Naive B cell (primary cell): ENCODE results near the gene DSCAML1. TPM values are rescaled to one million over a fixed set of nuclear protein-coding genes. Genes with fewer than 3 reads are reported as not detected.

Experiments
- ATAC-seq, 2 donors: fragments of 150-1000 bp; cut with Tn5 transposase; 2 replicates each; pipeline ENCODE4 v1.10.0; 2021; ENCODE audit warnings: low read depth in 2 of 2, mild to moderate bottlenecking in 2 of 2, moderate library complexity in 2 of 2
- DNase-seq: peaks from one replicate; pipeline ENCODE4 v3.0.0; 2022
- H3K27ac Mint-ChIP-seq, 6 donors: one replicate each; pipeline ENCODE4 v1.8.0; 2020 to 2022; ENCODE audit warnings: mild to moderate bottlenecking in 6 of 6, mixed read lengths in 6 of 6, moderate library complexity in 5 of 6, inconsistent platforms in 2 of 6
- H3K27me3 Mint-ChIP-seq, 3 donors: one replicate each; pipeline ENCODE4 v1.8.0; 2021 to 2022; ENCODE audit warnings: mixed read lengths in 3 of 3, mild to moderate bottlenecking in 1 of 3
- H3K36me3 Mint-ChIP-seq, 2 donors: one replicate each; pipeline ENCODE4 v1.8.0; 2020 to 2022; ENCODE audit warnings: mixed read lengths in 2 of 2, inconsistent platforms in 1 of 2, mild to moderate bottlenecking in 1 of 2
- H3K4me1 Mint-ChIP-seq, 3 donors: one replicate each; pipeline ENCODE4 v1.8.0; 2020 to 2022; ENCODE audit warnings: mixed read lengths in 3 of 3, inconsistent platforms in 1 of 3, mild to moderate bottlenecking in 1 of 3, moderate library complexity in 1 of 3
- H3K4me3 Mint-ChIP-seq, 8 donors: one replicate each; pipeline ENCODE4 v1.8.0; 2020 to 2022; ENCODE audit warnings: mild to moderate bottlenecking in 8 of 8, mixed read lengths in 8 of 8, moderate library complexity in 8 of 8, inconsistent platforms in 2 of 8
- H3K9me3 Mint-ChIP-seq, 7 donors: one replicate each; pipeline ENCODE4 v1.8.0; 2020 to 2022; ENCODE audit warnings: mixed read lengths in 7 of 7, mild to moderate bottlenecking in 5 of 7, inconsistent platforms in 2 of 7, moderate library complexity in 1 of 7
- polyA plus RNA-seq, 6 donors: library from polyadenylated mRNA; unstranded; fragments of 300-500 nt; fragmentation: Illumina TruSeq; gene quantifications; one replicate each; pipeline ENCODE4 v1.2.3, GENCODE V29; 2021; ENCODE audit warnings: low read depth in 6 of 6

DSCAML1 gene
- polyA plus RNA-seq, 6 donors from 2014 or later, result 0.03 to 0.25 (median 0.11) TPM; not detected in 3

DNA sequence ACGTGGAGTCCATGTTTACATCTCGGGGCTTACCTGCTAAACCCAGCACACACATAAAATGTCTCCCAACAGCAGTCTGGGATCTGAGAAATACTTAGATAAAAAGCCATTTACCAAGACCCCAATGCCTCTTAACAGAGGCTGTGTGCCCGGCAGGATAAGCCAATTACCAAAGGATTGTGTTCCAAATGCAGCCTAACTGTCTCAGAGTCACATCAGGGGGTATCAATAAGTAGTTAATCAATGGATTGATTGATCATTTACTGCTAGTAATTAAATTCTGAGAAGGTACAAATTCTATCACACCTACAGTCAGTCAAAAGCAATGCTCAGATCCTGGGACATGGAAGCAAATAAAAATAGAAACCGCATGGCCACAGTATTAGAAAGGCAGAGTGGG, 125.6 kb downstream of the DSCAML1 start:
- Mint-ChIP-seq H3K27me3 (peaks cover 14 to 37% (median 18%) of the 10 kb centered on the region in 3 donors), H3K4me3 (no peak overlapping the region), H3K4me1 (no peaks in the 10 kb centered on the region), H3K36me3 (no peaks in the 10 kb centered on the region), H3K9me3 (peaks cover 0 to 4% (median 0%) of the 10 kb centered on the region in 7 donors), H3K27ac (no peak overlapping the region)
- ATAC-seq, result no peak
- DNase-seq, result no peak

DNA sequence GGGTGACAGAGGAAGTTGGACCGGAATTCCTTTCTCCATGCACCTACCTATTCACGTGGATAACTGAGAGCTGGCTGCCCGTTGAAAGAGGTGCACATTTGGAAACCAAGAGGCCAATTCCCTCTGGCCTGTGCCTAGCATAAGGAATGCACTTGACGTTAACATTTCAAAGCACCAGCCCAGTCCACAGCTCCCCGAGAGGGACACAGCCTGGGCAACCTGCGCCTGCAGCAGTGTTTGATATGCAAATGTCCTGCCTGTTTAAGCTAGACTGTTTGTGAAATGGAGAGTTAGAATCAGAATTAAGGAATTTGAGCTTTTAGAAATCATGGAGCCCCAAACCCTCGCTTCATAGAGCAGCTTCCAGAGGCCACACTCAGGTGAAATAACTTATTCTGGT, 126.1 kb downstream of the DSCAML1 start:
- Mint-ChIP-seq H3K27ac (no peak overlapping the region), H3K36me3 (no peaks in the 10 kb centered on the region), H3K4me1 (no peaks in the 10 kb centered on the region), H3K4me3 (peak overlapping the region in 1 of 8 donors; percentile 10), H3K9me3 (peaks cover 0 to 4% (median 0%) of the 10 kb centered on the region in 7 donors), H3K27me3 (peaks cover 18 to 40% (median 18%) of the 10 kb centered on the region in 3 donors)
- DNase-seq, result no peak
- no peak for ATAC-seq

GRCh38 chr11:117670443-117670842, 126.6 kb downstream of the DSCAML1 start:
- no peaks in the 10 kb centered on the region for H3K4me1 Mint-ChIP-seq
- peaks cover 18 to 45% (median 20%) of the 10 kb centered on the region in 3 donors for H3K27me3 Mint-ChIP-seq
- ATAC-seq (no peak), DNase-seq (no peak)
- no peak overlapping the region for H3K4me3 Mint-ChIP-seq
- no peak overlapping the region for H3K27ac Mint-ChIP-seq
- peaks cover 0 to 4% (median 0%) of the 10 kb centered on the region in 7 donors for H3K9me3 Mint-ChIP-seq
- no peaks in the 10 kb centered on the region for H3K36me3 Mint-ChIP-seq

DNA sequence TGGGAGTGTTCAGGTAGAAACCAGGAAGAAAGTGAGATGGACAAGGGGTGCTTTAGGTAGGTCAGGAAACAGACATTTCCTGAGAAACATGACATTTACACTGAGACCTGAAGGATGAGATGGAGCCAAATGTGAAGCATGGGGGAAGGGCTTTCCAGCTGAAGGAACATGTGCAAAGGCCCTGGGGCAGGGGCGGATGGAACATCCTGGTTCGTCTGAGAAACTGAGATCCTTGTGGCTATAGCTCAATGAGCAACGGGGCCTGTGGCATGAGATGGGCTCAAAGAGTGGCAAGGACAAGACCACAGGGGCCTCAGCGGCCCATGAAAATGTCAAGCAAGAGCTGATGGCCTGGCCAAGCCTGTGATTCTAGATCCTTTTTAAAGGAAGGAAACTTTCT, 127.4 kb downstream of the DSCAML1 start:
- no peak for ATAC-seq
- H3K27ac Mint-ChIP-seq, result no peak overlapping the region
- no peaks in the 10 kb centered on the region for H3K4me1 Mint-ChIP-seq
- peaks cover 0 to 4% (median 0%) of the 10 kb centered on the region in 7 donors for H3K9me3 Mint-ChIP-seq
- no peaks in the 10 kb centered on the region for H3K36me3 Mint-ChIP-seq
- no peak for DNase-seq
- peaks cover 18 to 45% (median 26%) of the 10 kb centered on the region in 3 donors for H3K27me3 Mint-ChIP-seq
- peak overlapping the region in 1 of 8 donors; percentile 24 for H3K4me3 Mint-ChIP-seq

DNA sequence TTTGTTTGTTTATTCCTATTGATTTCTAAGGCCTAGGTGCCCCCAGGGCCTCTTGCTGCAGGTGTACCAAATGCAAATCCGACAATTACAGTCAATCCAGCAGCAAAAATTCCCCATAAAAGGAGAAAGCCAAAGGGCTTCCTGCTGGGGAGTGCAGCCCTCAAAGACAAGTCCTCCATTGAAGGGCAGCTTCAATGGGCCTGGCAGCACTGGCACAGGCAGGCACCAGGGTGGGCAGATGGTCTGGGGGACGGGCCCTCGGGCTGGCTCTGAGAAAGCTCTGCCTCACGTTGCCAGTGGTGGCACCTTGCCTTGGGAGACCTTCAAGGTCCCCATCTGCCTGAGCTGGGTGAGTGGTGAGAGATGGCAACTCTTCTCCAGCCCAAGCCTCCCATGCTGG, 128.0 kb downstream of the DSCAML1 start:
- DNase-seq (no peak), ATAC-seq (no peak)
- H3K36me3 Mint-ChIP-seq, result no peaks in the 10 kb centered on the region
- no peaks in the 10 kb centered on the region for H3K4me1 Mint-ChIP-seq
- H3K27ac Mint-ChIP-seq, result no peak overlapping the region
- H3K27me3 Mint-ChIP-seq, result peaks cover 17 to 42% (median 29%) of the 10 kb centered on the region in 3 donors
- no peak overlapping the region for H3K4me3 Mint-ChIP-seq
- H3K9me3 Mint-ChIP-seq, result peaks cover 0 to 4% (median 0%) of the 10 kb centered on the region in 7 donors

DNA sequence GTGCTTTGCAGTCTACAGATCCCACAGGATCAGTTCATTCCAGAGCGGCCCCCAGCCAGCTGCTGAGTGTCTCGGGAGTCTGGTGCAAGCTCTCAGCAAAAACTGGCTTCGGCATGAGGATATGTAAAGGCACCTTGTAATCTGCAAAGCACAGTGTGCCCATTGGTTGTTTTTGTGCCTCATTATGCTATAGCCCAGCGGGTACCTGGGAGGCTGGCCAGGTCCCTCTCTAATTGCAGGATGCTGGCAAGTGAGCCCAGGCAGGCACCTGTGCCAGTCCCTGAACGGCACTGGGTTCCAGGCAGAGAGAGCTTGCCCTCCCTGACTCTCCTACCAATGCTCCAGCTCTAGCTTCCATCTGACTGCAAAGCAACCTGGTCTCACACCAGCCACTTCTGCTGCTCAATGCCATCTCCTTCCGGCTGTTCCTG, 128.7 kb downstream of the DSCAML1 start:
- H3K36me3 Mint-ChIP-seq, result no peaks in the 10 kb centered on the region
- peaks cover 18 to 46% (median 36%) of the 10 kb centered on the region in 3 donors for H3K27me3 Mint-ChIP-seq
- H3K4me1 Mint-ChIP-seq, result no peaks in the 10 kb centered on the region
- no peak overlapping the region for H3K4me3 Mint-ChIP-seq
- ATAC-seq (no peak), DNase-seq (no peak)
- H3K9me3 Mint-ChIP-seq, result peaks cover 0 to 4% (median 1%) of the 10 kb centered on the region in 7 donors
- H3K27ac Mint-ChIP-seq, result no peak overlapping the region

DNA sequence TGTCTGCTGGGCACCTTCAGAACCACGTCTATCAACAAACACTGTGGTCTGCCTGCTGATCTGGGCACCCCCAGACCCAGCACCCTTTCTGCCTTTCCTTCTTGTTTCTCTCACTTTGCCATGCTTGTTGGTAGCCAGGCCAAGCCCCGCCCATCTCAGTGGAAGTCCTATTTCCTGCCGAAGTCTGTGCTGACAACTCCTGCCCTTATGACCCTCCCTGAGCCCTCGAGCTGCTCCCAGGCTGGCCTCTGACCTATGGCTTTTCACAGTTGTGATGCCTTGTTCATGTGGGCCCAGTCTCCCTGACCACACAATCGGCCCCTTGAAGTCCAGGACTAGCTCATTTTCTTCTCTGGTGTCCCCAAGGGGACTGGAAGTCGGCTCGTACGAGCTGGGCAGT, 132.1 kb downstream of the DSCAML1 start:
- Mint-ChIP-seq H3K9me3 (peaks cover 0 to 4% (median 1%) of the 10 kb centered on the region in 7 donors), H3K27me3 (peaks cover 12 to 51% (median 41%) of the 10 kb centered on the region in 3 donors), H3K4me3 (no peak overlapping the region), H3K27ac (no peak overlapping the region), H3K36me3 (no peaks in the 10 kb centered on the region), H3K4me1 (peaks cover 0 to 3% (median 0%) of the 10 kb centered on the region in 3 donors)
- DNase-seq (no peak), ATAC-seq (no peak)

- H3K4me3 Mint-ChIP-seq, result no peak overlapping the region
- H3K27me3 Mint-ChIP-seq, result peaks cover 12 to 42% (median 34%) of the 10 kb centered on the region in 3 donors
- no peak overlapping the region for H3K27ac Mint-ChIP-seq
- H3K36me3 Mint-ChIP-seq, result no peaks in the 10 kb centered on the region
- H3K9me3 Mint-ChIP-seq, result peaks cover 0 to 2% (median 0%) of the 10 kb centered on the region in 7 donors
- no peak for ATAC-seq
- DNase-seq, result no peak
- H3K4me1 Mint-ChIP-seq, result peaks cover 0 to 3% (median 0%) of the 10 kb centered on the region in 3 donors
These were observed 133.2 kb downstream of the DSCAML1 start for GRCh38 chr11:117663821-117664220.

- H3K4me1 Mint-ChIP-seq, result peaks cover 0 to 3% (median 0%) of the 10 kb centered on the region in 3 donors
- H3K9me3 Mint-ChIP-seq, result peaks cover 0 to 2% (median 0%) of the 10 kb centered on the region in 7 donors
- peak overlapping the region in 1 of 8 donors; percentile 22 for H3K4me3 Mint-ChIP-seq
- no peak for DNase-seq
- no peaks in the 10 kb centered on the region for H3K36me3 Mint-ChIP-seq
- peaks cover 12 to 38% (median 34%) of the 10 kb centered on the region in 3 donors for H3K27me3 Mint-ChIP-seq
- ATAC-seq, result no peak
- H3K27ac Mint-ChIP-seq, result no peak overlapping the region
These were observed 133.6 kb downstream of the DSCAML1 start for GRCh38 chr11:117663414-117663813.

- ATAC-seq, result no peak
- DNase-seq, result no peak
- Mint-ChIP-seq H3K27me3 (peaks cover 8 to 36% (median 34%) of the 10 kb centered on the region in 3 donors), H3K9me3 (peaks cover 0 to 2% (median 0%) of the 10 kb centered on the region in 7 donors), H3K4me1 (peaks cover 0 to 3% (median 0%) of the 10 kb centered on the region in 3 donors), H3K4me3 (no peak overlapping the region), H3K27ac (no peak overlapping the region), H3K36me3 (no peaks in the 10 kb centered on the region)
These were observed 134.2 kb downstream of the DSCAML1 start for GRCh38 chr11:117662671-117663269.

DNA sequence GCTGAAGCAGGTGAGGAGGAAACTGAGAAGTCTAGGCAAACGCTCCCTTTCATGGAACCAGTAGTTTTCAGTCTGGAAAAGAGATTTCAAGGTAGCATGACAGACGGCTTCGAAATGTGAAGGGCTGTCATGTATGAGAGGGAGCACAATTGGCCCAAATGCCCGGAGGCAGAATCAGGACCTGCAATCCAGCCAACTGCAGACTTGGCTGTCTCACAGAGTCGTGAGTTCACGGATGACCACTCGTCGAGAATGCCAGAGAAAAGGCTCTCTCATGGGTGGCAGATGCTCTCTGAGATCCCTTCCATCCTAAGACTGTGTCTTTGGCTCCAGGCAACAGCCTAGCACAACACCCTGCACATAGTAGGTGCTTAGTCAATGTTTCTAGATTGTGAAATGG, 134.8 kb downstream of the DSCAML1 start:
- no peak for ATAC-seq
- peaks cover 0 to 3% (median 0%) of the 10 kb centered on the region in 3 donors for H3K4me1 Mint-ChIP-seq
- H3K27me3 Mint-ChIP-seq, result peaks cover 5 to 34% (median 32%) of the 10 kb centered on the region in 3 donors
- no peak for DNase-seq
- no peak overlapping the region for H3K4me3 Mint-ChIP-seq
- H3K9me3 Mint-ChIP-seq, result peaks cover 0 to 2% (median 0%) of the 10 kb centered on the region in 7 donors
- H3K36me3 Mint-ChIP-seq, result no peaks in the 10 kb centered on the region
- no peak overlapping the region for H3K27ac Mint-ChIP-seq

DNA sequence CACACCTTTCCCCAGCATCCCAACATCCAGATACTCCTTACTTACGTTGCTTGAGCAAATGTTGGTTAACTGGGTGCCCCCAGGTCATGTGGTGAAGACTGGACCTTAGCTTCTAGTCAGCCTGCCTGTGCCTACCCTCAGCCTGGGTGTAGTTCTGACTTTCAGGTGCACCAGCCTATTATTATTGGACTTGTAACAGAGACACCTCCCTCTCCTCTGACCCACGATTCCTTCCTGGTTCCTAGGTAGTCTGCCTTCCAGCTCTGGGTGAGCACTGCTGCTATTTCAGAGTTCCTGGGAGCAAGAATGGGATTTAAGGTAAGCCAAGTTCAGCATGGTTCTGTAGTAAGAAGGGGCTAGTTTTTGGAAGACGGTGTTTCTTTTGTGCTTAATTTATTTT, 138.2 kb downstream of the DSCAML1 start:
- no peak for DNase-seq
- Mint-ChIP-seq H3K4me3 (no peak overlapping the region), H3K27me3 (peaks cover 3 to 15% (median 10%) of the 10 kb centered on the region in 3 donors), H3K27ac (no peak overlapping the region), H3K9me3 (peaks cover 0 to 1% (median 0%) of the 10 kb centered on the region in 7 donors), H3K36me3 (no peaks in the 10 kb centered on the region), H3K4me1 (peaks cover 0 to 3% (median 0%) of the 10 kb centered on the region in 3 donors)
- no peak for ATAC-seq

GRCh38 chr11:117657794-117658193, 139.2 kb downstream of the DSCAML1 start:
- Mint-ChIP-seq H3K4me1 (no peaks in the 10 kb centered on the region), H3K36me3 (no peaks in the 10 kb centered on the region), H3K27me3 (peaks cover 0 to 5% (median 0%) of the 10 kb centered on the region in 3 donors), H3K4me3 (no peak overlapping the region), H3K9me3 (no peaks in the 10 kb centered on the region), H3K27ac (no peak overlapping the region)
- no peak for DNase-seq
- no peak for ATAC-seq
